Measurements from ENCODE around the gene MSI2. TPM values are rescaled to one million over a fixed set of nuclear protein-coding genes. Genes with fewer than 3 reads are reported as not detected.

The MSI2 gene
- polyA plus RNA-seq, 1 experiment = 9.2 TPM

DNA sequence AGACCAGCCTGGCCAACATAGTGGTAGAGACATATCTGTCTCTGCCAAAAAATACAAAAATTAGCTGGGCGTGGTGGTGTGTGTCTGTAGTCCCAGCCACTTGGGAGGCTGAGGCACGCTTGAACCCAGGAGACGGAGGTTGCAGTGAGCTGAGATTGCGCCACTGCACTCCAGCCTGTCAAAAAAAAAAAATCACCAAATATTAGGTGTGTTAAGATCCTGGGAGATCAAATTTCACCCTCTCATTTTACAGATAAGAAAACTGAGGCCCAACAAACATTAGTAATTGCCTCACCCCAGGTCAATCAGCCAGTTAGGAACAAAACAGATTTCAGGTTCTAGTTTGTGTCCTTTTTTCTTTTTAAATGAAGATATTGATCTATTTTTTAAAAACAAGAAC, 116.7 kb downstream of the MSI2 start:
- Histone ChIP-seq H3K4me3 (ENCODE audit: low read depth, low read length) (no peak overlapping the region), H3K36me3 (ENCODE audit: control insufficient read depth, insufficient read depth, low read length) (no peaks in the 10 kb centered on the region), H3K27me3 (ENCODE audit: control insufficient read depth, insufficient read depth, low read length) (no peaks in the 10 kb centered on the region)
- TF ChIP-seq CTCF (IDR thresholded peaks at IDR 0.05; ENCODE audit: insufficient read depth, low read depth, low read length) = no peak
- ChIA-PET POLR2A (no interaction called here), CTCF (no interaction called here)
- no peak for DNase-seq (ENCODE audit: low read depth)

DNA sequence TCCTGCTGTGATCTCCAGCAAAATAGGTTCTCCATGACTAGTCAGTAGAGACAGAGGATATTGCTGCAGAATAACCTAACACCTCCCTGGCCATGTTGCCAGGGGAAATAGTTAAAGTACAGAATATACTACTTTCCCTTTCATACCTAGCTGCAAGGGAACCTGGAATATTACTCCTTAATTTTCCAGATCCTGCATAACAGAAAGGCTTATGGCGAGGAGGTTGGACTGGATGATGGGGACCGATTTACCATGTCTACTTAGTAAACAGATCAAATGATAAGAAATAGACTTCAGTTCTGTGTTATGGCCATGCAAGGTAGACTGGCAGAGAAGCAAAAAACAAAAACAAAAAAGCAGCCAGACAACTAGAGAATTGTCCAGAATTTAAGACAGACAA, 117.4 kb downstream of the MSI2 start:
- TF ChIP-seq CTCF (IDR thresholded peaks at IDR 0.05; ENCODE audit: insufficient read depth, low read depth, low read length) = no peak
- no peak overlapping the region for H3K4me3 ChIP-seq (ENCODE audit: low read depth, low read length)
- ChIA-PET CTCF (interaction anchor here (1.5 kb wide), 1 partner anchor 8 kb away, joined by 3 read pairs; no protein-coding TSS in a partner anchor), POLR2A (no interaction called here)
- H3K27me3 ChIP-seq (ENCODE audit: control insufficient read depth, insufficient read depth, low read length) = no peaks in the 10 kb centered on the region
- H3K36me3 ChIP-seq (ENCODE audit: control insufficient read depth, insufficient read depth, low read length) = no peaks in the 10 kb centered on the region
- no peak for DNase-seq (ENCODE audit: low read depth)

DNA sequence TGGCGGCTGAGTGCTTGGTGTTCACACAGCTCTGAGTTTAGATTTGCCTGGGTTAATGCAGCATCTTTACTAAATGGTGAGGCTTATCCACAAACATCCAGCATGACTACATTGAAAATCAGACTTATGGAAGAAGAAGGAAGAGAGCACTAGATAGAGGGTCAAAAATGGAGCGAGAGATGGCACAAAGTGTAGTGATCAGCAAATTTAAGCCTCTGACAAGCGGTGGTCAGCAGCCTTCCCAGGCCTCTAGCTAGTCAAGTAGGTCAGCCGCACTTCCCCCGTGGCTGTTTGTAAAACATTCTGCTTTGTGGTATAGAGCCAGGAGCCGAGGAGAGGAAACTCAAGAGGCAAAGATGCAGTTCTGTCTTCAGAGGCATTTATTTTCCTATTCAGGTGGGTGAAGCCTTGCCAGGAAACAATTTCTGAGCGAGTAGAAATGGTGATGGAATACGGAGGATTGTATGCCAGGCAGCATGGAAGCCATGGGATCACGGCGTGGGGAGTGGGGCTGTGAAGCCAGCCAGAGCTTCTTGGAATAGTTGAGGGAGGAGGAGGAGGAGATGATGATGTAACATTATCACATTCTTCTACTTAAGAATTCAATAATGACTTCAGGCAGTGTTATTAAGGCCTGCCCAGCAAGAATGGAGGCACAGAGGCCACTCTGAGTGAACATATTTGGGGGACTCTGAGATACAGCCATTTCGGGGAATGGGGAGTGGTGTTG, 118.9 kb downstream of the MSI2 start:
- Histone ChIP-seq H3K36me3 (ENCODE audit: control insufficient read depth, insufficient read depth, low read length) (no peaks in the 10 kb centered on the region), H3K4me3 (ENCODE audit: low read depth, low read length) (no peak overlapping the region), H3K27me3 (ENCODE audit: control insufficient read depth, insufficient read depth, low read length) (no peaks in the 10 kb centered on the region)
- DNase-seq (ENCODE audit: low read depth) = no peak
- CTCF ChIA-PET = interaction anchor here (1.5 kb wide), 1 partner anchor 10 kb away, joined by 3 read pairs; no protein-coding TSS in a partner anchor
- TF ChIP-seq CTCF (IDR thresholded peaks at IDR 0.05; ENCODE audit: insufficient read depth, low read depth, low read length) = no peak
- POLR2A ChIA-PET = no interaction called here

DNA sequence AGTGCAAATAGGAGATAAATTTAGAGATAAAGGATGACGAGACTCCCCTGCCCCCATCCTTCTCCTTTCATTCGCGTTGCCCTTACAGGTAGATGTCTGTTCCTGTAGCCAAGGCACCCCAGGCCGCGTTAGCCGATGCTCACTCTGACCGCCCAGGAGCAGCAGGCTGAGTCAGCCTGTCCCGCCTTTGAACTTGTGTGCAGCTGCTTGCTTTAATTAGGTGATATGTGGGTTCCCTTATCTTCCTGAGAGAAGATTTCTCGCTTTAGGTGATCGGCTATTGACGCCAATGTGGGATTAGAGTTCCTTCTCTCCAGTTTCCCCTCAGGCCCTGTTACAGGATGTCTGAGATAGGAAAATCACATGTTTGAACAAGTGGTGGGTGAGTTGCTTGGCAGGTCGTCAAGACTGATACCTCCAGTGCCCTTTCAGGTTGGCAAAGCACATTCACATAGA, 119.5 kb downstream of the MSI2 start:
- POLR2A ChIA-PET = no interaction called here

DNA sequence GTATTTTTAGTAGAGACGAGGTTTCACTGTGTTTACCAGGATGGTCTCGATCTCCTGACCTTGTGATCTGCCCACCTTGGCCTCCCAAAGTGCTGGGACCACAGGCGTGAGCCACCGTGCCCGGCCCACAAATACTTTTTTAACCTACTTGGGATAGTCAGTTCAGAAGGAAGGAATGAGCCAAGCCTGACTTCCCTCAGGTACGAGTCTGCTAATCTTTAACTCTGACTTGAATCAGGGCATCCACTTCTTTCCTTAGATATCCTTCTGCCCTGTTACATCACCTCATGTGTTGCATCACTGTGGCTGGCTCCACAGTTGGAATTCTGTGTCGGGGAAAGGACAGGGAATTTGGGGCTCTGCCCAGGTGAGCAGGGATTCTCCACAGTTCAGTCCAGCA, 120.8 kb downstream of the MSI2 start:
- Histone ChIP-seq H3K4me3 (ENCODE audit: low read depth, low read length) (no peak overlapping the region), H3K27me3 (ENCODE audit: control insufficient read depth, insufficient read depth, low read length) (no peaks in the 10 kb centered on the region), H3K36me3 (ENCODE audit: control insufficient read depth, insufficient read depth, low read length) (no peaks in the 10 kb centered on the region)
- DNase-seq (ENCODE audit: low read depth) = no peak
- ChIA-PET POLR2A (no interaction called here), CTCF (interaction anchor here (1.2 kb wide), 1 partner anchor 295 kb away, joined by 4 read pairs; no protein-coding TSS in a partner anchor)
- no peak for TF ChIP-seq CTCF (IDR thresholded peaks at IDR 0.05; ENCODE audit: insufficient read depth, low read depth, low read length)

More for the DNA sequence above, 119.5 kb downstream of the MSI2 start:
- H3K27me3 ChIP-seq (ENCODE audit: control insufficient read depth, insufficient read depth, low read length) = no peaks in the 10 kb centered on the region
- CTCF ChIA-PET = no interaction called here
- no peak for TF ChIP-seq CTCF (IDR thresholded peaks at IDR 0.05; ENCODE audit: insufficient read depth, low read depth, low read length)
- no peak overlapping the region for H3K4me3 ChIP-seq (ENCODE audit: low read depth, low read length)
- H3K36me3 ChIP-seq (ENCODE audit: control insufficient read depth, insufficient read depth, low read length) = no peaks in the 10 kb centered on the region
- DNase-seq (ENCODE audit: low read depth) = no peak
